ENCODE measurements around the gene FEM1A. TPM values are rescaled to one million over a fixed set of nuclear protein-coding genes. Genes with fewer than 3 reads are reported as not detected.
"Not testable (repeated sequence)": the region's sequence is repeated elsewhere in the genome, so short reads cannot be mapped to it uniquely, and the experiment has no call there.

The FEM1A gene
- total RNA-seq, 1 experiment from 2014 or later: 26.6 TPM

DNA sequence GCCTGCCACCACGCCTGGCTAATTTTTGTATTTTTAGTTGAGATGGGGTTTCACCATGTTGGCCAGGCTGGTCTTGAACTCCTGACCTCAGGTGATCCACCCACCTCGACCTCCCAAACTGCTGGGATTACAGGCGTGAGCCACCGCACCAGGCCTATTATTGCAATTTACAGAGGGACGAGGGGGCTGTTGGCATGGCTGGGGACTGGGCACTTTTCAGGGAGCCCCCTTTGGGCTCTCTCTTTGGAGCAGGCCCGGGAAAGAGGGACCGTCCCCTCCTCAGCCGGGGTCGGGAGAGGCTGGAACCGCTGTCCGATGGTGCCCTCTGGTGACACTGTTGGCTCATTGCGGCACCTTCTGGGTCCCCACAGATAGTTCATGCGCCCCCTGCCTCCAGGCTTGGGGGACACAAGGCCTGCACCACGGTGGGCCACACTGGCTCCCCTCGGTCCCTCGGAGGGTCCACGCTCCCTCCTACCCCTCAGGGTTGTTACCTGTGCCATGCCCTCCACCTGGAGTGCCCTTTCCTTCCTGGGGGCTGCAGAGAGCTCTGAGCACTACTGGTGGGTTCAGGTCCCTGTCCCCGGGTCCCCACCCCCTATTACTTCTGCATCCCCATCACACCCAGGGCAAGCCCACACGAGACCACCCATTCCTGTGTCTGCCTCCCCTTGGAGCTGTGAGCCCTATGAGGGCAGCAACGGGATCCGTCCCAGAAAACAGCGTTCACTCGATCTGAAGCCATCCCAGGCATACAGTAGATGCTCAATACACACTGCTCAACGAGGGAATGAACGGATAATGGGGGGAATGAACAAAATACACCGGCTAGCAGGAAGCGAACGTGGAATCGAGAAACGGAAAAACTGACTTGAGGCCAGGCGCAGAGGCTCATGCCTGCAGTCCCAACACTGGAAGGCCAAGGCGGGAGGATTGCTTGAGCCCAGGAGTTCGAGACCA is 12.5 kb downstream of the FEM1A start:
- in situ Hi-C loops (cut with HindIII; ENCODE audit: low sequenced_read_pairs): no loop called here

DNA sequence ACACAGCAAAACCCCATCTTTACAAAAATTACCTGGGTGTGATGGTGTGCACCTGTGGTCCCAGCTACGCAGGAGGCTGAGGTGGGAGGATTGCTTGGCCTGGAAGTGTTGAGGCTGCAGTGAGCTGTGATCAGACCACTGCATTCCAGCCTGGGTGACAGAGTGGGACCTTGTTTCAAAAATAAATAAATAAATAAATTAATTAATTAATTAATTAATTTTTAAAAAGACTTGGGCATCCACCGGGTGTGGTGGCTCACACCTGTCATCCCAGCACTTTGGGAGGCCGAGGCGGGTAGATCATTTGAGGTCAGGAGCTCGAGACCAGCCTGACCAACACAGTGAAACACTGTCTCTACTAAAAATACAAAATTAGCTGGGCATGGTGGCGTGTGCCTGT is 13.6 kb downstream of the FEM1A start:
- in situ Hi-C loops (cut with HindIII; ENCODE audit: low sequenced_read_pairs): not testable (repeated sequence)

More for the DNA sequence above, 12.5 kb downstream of the FEM1A start:
- peak; percentile 51 for DNase-seq (ENCODE audit: low spot score)

DNA sequence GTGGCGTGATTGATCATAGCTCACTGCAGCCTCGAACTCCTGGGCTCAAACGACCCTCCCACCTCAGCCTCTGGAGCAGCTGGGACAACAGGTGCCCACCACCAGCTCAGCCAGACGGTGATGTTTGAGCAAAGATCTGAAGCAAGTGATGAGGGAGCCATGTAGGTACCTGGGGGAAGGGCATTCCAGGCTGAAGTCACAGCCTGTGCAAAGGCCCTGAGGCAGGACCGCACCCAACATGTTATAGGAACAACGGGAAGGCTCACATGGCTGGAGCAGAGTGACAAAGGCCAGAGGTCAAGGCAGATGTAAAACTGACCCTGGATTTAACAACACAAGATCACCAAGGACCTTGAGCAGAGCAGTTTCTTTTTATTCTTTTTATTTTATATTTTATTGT is 14.8 kb downstream of the FEM1A start:
- in situ Hi-C loops (cut with HindIII; ENCODE audit: low sequenced_read_pairs): no loop called here
- no peak for DNase-seq (ENCODE audit: low spot score)

More for the DNA sequence above, 13.6 kb downstream of the FEM1A start:
- DNase-seq (ENCODE audit: low spot score): not testable (repeated sequence)

DNA sequence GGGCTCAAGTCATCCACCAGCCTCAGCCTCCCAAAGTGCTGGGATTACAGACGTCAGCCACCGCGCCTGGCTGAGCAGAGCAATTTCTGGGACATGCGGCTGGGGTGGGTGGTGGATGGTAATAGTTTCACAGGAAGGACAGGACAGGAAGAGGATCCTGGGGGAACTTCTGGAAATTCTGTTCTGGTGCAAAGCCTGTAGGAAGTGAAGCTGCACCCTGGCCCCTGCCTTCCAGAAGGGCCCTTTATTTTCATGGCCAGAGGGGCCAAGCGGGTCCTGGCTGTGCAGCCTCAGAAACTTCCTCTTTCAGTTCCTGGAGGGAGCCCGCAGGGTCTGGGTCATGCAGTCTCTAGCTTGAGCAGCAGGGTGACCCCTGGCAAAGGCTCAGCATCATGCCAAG is 15.7 kb downstream of the FEM1A start:
- in situ Hi-C loops (cut with HindIII; ENCODE audit: low sequenced_read_pairs): no loop called here
- no peak for DNase-seq (ENCODE audit: low spot score)

DNA sequence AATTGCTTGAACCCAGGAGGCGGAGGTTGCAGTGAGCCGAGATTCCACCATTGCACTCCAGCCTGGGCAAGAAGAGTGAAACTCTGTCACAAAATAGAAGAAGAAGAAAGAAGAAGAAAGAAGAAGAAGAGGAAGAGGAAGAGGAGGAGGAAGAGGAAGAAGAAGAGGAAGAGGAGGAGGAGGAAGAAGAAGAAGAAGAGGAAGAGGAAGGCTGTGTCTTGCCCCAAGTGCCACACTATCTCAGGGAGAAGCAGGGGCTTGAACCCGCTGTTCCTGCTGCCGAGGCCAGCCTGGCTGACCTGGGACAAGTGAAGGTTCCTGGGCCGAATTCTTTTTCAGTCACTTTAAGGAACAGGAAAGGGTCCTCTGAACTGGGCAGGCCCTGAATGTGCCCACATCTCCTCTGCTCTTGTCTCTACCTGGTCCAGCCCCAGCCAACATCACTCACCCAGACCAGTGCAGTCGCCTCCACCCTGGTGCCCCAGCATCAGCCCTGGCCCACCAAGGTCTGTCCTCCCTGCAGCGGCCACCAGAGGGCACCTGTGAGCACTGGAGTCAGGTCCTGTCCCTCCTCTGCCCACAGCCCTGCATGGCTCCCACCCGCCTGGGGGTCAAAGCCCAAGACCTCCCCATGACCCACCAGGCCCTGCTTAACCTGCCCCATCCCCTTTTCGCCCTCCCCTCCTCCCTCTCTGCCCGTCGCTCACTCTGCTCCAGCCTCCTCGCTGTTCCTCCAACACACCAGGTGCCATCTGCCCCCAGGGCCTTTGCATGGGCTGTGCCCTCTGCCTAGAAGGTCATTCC is 20.0 kb downstream of the FEM1A start:
- in situ Hi-C loops (cut with HindIII; ENCODE audit: low sequenced_read_pairs): no loop called here
- peak; percentile 51 for DNase-seq (ENCODE audit: low spot score)

DNA sequence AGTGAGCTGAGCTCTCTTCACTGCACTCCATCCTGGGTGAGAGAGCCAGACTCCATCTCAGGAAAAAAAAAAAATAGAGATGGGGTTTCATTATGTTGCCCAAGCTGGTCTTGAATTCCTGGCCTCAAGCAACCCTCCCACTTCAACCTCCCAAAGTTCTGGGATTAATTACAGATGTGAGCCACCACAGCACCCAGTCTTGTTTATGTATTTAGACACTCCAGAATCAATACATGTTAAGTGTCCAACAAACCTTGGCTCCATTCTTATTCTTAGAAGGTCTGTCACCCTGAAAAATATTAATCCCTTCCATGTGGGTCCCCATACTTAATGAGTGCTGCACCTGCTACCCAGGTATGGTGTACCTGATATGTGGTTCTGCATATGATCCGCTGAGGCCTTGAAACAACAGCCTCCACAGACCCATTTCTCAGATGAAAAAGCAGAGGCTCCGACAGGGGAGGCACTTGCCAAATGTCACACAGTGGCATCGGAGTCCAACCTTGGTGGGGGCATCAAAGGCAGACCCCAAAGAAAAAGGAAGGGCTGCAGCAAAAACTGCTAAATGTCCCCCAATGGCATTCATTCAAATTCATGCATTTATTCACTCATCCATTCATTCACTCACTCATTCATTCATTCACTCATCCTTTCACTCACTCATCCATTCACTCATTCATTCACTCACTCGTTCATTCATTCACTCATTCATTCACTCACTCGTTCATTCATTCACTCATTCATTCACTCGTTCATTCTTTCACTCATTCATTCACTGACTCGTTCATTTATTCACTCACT is 23.3 kb downstream of the FEM1A start:
- in situ Hi-C loops (cut with HindIII; ENCODE audit: low sequenced_read_pairs): no loop called here
- no peak for DNase-seq (ENCODE audit: low spot score)

DNA sequence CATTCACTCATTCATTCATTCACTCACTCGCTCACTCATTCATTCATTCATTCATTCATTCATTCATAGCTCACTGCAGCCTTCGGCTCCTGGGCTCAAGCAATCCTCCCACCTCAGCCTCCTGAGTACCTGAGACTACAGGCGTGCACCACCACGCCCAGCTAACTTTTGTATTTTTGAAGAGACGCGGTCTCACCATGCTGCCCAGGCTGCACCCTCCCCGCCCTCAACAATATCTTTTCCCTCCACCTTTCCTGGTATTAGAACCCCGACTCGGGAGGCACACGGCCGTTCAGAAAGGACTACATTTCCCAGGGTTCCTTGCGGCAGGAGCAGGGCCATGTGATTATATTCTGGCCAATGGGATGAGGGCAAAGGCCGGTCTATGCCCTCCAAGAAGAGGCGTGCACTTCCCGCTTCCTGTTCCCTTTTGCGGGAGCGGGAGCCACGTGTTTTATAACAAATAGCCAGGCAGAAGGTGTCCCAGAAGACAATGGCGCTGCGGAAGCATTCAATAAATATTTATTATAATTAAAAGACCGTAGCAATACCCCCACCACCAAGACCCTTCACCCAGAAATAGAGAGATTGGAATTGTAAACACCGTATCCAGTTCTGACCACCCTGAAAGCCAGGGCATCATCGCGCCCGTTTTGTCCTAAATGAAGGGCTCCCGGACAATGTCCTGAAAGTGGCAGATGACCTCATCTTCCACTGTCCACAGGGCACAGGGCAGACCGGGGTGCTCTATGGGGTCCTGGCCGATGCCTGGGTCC is 24.1 kb downstream of the FEM1A start:
- peak; percentile 97 for DNase-seq (ENCODE audit: low spot score)
- in situ Hi-C loops (cut with HindIII; ENCODE audit: low sequenced_read_pairs): no loop called here

DNA sequence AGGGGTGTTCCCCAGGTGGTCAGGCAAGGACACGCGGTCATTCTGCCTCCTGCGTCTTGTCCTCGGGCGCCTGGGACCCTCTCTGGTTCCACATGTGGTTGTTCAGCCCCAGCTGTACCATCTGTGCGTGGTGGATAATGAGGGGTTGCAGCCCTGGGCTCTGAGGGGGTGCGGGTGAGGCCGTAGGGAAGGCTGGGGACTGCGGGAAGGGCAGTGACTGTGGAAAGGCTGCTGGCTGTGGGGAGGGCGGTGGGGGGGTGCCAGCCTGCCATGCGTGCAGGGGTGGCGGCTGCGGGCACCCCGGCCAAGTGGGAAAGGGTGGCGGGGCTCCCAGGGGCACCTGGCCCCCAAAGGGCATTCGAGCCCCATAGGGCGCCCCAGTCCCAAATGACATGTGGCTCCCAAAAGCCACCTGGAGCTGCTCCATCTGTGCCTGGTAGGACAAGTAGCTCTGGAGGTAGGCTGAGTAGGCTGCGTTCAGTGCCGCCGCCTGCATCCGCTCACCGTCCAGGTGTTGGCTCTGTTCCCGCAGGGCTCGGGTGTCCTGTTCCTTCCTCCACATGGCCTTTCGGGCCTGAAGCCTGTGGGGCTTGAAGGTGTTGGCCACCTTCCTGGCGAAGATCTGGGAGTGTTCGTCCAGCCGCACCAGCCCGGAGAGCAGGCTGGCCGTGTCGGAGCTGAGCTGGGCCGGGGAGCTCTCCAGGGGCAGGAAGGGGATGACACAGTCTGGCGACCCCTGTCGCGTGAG is 24.8 kb downstream of the FEM1A start:
- no peak for DNase-seq (ENCODE audit: low spot score)
- in situ Hi-C loops (cut with HindIII; ENCODE audit: low sequenced_read_pairs): no loop called here

DNA sequence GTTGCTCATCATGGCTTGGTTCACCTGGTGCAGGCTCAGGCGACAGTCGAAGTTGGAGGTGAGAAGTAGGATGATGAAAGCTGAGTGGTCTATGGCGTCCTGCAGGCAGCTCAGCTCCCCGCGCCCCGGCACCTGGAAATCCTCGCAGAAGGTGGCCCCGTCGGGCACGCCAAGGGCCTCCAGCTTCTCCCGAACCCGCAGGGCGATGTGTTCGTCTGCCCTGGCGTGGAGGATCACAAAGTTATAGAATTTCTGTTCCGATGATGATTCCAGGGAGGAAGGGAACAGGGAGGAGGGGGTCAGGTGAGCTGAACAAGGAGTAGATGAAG is 25.4 kb downstream of the FEM1A start:
- no peak for DNase-seq (ENCODE audit: low spot score)
- in situ Hi-C loops (cut with HindIII; ENCODE audit: low sequenced_read_pairs): no loop called here

DNA sequence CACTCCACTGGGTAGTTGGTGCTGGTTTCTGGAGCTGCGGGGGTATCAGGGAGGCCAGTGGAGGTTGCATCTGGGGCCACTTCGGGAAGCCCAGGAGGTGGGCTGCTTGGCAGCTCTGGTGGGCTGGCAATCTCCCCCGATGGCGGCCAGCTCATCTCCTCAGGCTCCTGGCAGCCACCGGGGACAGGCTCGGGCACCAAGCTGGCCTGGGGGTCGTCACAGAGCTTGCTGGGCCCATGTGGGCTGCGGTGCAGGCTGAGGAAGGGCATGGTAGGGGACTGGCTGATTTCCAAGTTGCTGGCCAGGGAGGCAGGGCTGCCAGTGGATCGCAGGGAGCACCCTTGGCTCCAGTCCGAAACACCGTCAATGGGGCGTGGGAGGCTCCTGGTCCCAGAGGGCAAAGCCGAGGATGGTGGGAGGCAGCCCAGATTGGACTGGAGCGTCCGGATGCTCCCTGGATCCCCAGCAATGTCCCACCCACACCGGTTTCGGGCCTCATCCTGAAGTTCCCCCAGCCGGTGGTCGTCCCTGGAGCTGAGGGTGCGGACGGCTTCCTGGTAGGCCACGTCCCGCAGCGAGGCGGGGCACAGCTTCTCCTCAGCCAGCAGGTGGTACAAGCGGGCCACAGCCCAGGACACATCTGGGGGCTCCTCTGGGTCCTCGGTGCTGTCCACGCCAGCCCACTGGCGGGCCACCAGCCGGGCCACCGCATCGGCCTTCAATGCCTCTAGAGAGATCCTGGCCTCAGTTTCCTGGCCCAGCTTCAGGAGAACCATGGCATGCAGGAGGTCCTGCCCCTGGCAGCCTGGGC is 26.1 kb downstream of the FEM1A start:
- in situ Hi-C loops (cut with HindIII; ENCODE audit: low sequenced_read_pairs): no loop called here
- no peak for DNase-seq (ENCODE audit: low spot score)

DNA sequence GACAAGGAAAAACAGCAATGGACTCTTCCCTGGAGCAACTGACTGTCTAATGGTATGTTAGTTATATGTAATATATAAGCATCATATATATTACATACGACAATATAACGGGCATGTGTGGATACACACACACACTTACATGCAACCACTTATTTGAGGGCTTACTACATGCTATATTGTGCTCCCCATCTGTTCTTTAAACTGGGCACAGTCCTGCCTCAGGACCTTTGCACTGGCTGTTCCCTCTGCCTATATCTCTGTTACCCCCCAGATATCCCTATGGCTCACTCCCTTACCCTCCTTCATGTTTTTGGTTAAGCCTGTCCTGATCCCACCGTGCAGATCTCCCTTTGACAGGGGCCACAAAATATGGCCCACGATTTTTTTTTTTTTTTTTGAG is 29.7 kb downstream of the FEM1A start:
- DNase-seq (ENCODE audit: low spot score): no peak
- in situ Hi-C loops (cut with HindIII; ENCODE audit: low sequenced_read_pairs): no loop called here

DNA sequence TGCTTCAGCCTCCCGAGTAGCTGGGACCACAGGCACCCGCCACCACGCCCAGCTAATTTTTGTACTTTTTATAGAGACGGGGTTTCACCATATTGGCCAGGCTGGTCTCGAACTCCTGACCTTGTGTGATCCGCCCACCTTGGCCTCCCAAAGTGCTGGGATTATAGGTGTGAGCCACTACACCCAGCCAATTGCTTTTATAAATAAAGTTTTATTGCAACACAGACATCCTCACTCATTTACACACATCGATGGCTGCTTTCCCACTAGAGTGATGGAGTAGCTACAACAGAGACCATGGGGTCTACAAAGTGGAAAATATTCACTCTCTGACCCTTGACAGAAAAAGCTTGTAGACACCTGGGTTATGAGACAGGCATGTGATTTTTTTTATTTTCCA is 30.8 kb downstream of the FEM1A start:
- DNase-seq (ENCODE audit: low spot score); in situ Hi-C loops (cut with HindIII; ENCODE audit: low sequenced_read_pairs): not testable (repeated sequence)

DNA sequence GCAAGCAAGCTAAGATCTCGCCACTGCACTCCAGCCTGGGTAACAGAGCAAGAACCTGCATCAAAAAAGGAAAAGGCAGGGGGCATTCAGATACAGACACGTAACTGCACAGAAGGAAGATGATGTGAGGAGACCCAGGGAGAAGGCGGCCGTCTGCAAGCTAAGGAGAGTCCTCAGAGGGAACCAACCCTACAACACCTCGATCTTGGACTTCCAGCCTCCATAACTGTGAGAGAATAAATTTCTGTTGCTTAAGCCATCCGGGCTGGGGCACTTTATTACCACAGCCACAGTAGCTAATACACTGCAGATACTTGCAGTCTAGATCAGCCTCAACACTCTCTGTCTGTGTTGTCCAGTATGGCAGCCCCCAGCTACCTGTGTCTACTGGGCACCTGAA is 32.0 kb downstream of the FEM1A start:
- in situ Hi-C loops (cut with HindIII; ENCODE audit: low sequenced_read_pairs): no loop called here
- no peak for DNase-seq (ENCODE audit: low spot score)

DNA sequence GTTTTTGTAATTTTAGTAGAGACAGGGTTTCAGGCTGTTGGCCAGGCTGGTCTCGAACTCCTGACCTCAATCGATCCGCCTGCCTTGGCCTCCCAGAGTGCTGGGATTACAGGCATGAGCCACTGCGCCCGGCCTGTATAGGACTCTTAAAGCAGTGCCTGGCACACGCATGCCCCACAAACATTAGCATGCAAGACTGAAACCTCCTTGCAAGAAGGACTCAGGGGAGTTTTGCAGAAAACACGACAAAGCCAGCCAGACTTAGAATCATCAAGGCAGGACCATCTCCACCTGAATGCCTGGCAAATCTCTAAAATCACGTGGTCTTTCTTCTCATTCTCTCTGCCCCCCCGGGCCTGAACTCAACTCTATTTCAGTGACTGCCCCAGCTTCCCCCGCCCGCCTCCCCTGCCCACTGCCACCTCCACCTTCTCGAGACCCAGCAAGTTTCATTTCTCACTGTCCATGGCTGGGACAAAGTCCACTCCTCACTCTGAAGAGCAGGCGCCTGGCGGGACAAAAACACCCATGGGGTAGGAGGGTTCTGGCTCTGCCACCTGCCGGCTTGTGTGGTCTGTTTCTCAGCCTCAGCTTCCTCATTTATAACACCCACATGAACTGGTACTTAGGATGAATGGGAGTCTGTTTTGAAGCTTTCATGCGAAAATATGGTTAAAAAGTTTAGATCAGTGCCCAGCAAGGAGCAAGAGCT is 37.6 kb downstream of the FEM1A start:
- DNase-seq (ENCODE audit: low spot score): peak; percentile 24
- in situ Hi-C loops (cut with HindIII; ENCODE audit: low sequenced_read_pairs): no loop called here

DNA sequence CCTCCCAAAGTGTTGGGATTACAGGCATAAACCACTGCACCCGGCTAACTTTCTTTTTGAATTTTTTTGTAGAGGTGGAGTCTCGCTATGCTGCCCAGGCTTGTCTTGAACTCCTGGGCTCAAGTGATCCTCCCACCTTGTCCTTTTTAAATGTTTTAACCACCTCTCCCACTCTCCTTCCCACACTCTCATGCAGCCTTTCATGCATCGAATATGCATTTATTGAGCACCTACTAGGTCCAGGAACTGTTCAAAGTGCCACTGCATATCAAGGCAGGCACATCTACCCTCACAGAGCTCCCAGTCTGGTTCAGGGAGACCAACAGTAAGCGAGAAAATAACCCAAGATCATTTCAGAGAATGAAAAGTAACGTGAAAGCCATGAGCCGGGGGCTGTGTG is 38.8 kb downstream of the FEM1A start:
- in situ Hi-C loops (cut with HindIII; ENCODE audit: low sequenced_read_pairs): no loop called here
- DNase-seq (ENCODE audit: low spot score): no peak

DNA sequence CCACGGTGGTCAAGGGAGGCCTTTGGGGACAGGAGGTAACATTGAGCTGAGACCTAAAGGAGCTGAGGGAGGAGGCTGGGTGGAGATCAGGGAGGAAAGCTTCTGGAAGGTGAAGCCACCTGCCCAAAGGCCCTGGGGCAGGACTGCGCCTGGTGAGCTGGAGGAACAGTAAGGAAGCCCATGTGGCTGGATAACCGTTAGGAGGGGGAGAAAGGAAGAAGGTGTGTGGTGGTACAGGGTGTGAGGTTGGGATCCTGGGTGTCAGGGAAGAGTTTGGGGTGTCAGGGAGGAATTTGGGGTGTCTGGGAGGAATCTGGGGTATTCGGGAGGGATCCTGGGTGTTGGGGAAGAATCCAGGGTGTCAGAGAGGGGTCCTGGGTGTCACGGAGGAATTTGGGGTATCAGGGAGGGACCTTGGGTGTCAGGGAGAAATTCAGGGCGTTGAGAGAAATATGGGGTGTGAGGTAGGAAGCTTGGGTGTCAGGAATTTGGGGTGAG is 39.3 kb downstream of the FEM1A start:
- no peak for DNase-seq (ENCODE audit: low spot score)
- in situ Hi-C loops (cut with HindIII; ENCODE audit: low sequenced_read_pairs): no loop called here

All from G401 (cell line).